Liver (tissue), 9 donors: ENCODE measurements around the gene DBI. TPM values are rescaled to one million over a fixed set of nuclear protein-coding genes. Genes with fewer than 3 reads are reported as not detected.

ENCODE experiments used
- DNase-seq: peaks from one replicate; pipeline ENCODE4 v3.0.0-alpha.2; 2017; ENCODE audit warnings: low spot score
- H3K27ac ChIP-seq, 2 donors: one replicate each; pipeline ENCODE4 v1.7.0; 2013; ENCODE audit warnings: inconsistent platforms in 2 of 2, low read length in 2 of 2, control low read depth in 1 of 2, low read depth in 1 of 2, mild to moderate bottlenecking in 1 of 2
- H3K27me3 ChIP-seq, 4 donors: one replicate each; pipeline versions ENCODE4 v1.6.1 to v1.7.0; 2013; ENCODE audit warnings: low read length in 3 of 4, inconsistent platforms in 1 of 4, mild to moderate bottlenecking in 1 of 4, moderate library complexity in 1 of 4; ENCODE audit not compliant: control insufficient read depth in 4 of 4, insufficient read depth in 4 of 4
- H3K36me3 ChIP-seq, 4 donors: one replicate each; pipeline versions ENCODE4 v1.6.1 to v1.7.0; 2013; ENCODE audit warnings: low read length in 3 of 4, mild to moderate bottlenecking in 3 of 4, low read depth in 1 of 4, moderate library complexity in 1 of 4; ENCODE audit not compliant: control insufficient read depth in 4 of 4, insufficient read depth in 3 of 4
- H3K4me1 ChIP-seq, 4 donors: one replicate each; pipeline versions ENCODE4 v1.6.1 to v1.7.0; 2013; ENCODE audit warnings: low read length in 3 of 4, mild to moderate bottlenecking in 3 of 4, moderate library complexity in 1 of 4; ENCODE audit not compliant: control insufficient read depth in 4 of 4, insufficient read depth in 4 of 4
- H3K4me3 ChIP-seq, 3 donors: one replicate each; pipeline versions ENCODE4 v1.6.1 to v1.7.0; 2013; ENCODE audit warnings: low read length in 3 of 3, control low read depth in 1 of 3, low read depth in 1 of 3, mild to moderate bottlenecking in 1 of 3
- H3K9ac ChIP-seq, 2 donors: one replicate each; pipeline ENCODE4 v1.7.0; 2013; ENCODE audit warnings: low read length in 2 of 2, mild to moderate bottlenecking in 2 of 2, moderate library complexity in 2 of 2, control low read depth in 1 of 2, low read depth in 1 of 2
- H3K9me3 ChIP-seq, 4 donors: one replicate each; pipeline versions ENCODE4 v1.6.1 to v1.7.0; 2013; ENCODE audit warnings: low read length in 3 of 4; ENCODE audit not compliant: control insufficient read depth in 4 of 4
- ATF3 ChIP-seq: IDR thresholded peaks from 2 replicates; pipeline ENCODE4 v1.6.1; 2016; ENCODE audit warnings: antibody characterized with exemption
- CTCF ChIP-seq: fragments of 150-350 bp; IDR thresholded peaks from 2 replicates; pipeline ENCODE4 v1.5.1; 2017; ENCODE audit warnings: improper control_type of control experiment, low read depth, low read length; ENCODE audit not compliant: missing input control
- FOXA1 ChIP-seq: IDR thresholded peaks from 2 replicates; pipeline ENCODE4 v1.6.1; 2016; ENCODE audit warnings: antibody characterized with exemption
- FOXA2 ChIP-seq: IDR thresholded peaks from 2 replicates; pipeline ENCODE4 v1.6.1; 2016; ENCODE audit warnings: antibody characterized with exemption
- HNF4A ChIP-seq, 2 donors: conservative IDR thresholded peaks; 2 replicates each; pipeline ENCODE4 v1.6.1; 2016; ENCODE audit warnings: antibody characterized with exemption in 2 of 2, mild to moderate bottlenecking in 2 of 2
- JUND ChIP-seq, 2 donors: IDR thresholded peaks; 2 replicates each; pipeline ENCODE4 v1.6.1; 2016; ENCODE audit warnings: antibody characterized with exemption in 2 of 2
- MAX ChIP-seq: IDR thresholded peaks from 2 replicates; pipeline ENCODE4 v1.6.1; 2016; ENCODE audit warnings: antibody characterized with exemption
- NR2F2 ChIP-seq: IDR thresholded peaks from 2 replicates; pipeline ENCODE4 v1.6.1; 2016; ENCODE audit warnings: antibody characterized with exemption
- RAD21 ChIP-seq, 2 donors: IDR thresholded peaks; 2 replicates each; pipeline ENCODE4 v1.6.1; 2016; ENCODE audit warnings: antibody characterized with exemption in 2 of 2, mild to moderate bottlenecking in 2 of 2
- REST ChIP-seq: IDR thresholded peaks from 2 replicates; pipeline ENCODE4 v1.6.1; 2016; ENCODE audit warnings: antibody characterized with exemption, mild to moderate bottlenecking
- RXRA ChIP-seq, 2 donors: IDR thresholded peaks; 2 replicates each; pipeline ENCODE4 v1.6.1; 2017 to 2018; ENCODE audit warnings: antibody characterized with exemption in 2 of 2, mild to moderate bottlenecking in 1 of 2
- SP1 ChIP-seq: IDR thresholded peaks from 2 replicates; pipeline ENCODE4 v1.6.1; 2018; ENCODE audit warnings: antibody characterized with exemption, mild to moderate bottlenecking
- TAF1 ChIP-seq: conservative IDR thresholded peaks from 2 replicates; pipeline ENCODE4 v1.6.1; 2016; ENCODE audit warnings: antibody characterized with exemption, mild to moderate bottlenecking
- ZBTB33 ChIP-seq: IDR thresholded peaks from 2 replicates; pipeline ENCODE4 v1.6.1; 2016; ENCODE audit warnings: antibody characterized with exemption
- WGBS: extraction: QIAGEN DNeasy Blood & Tissue Kit; methylation state at CpG from one replicate; pipeline ENCODE4 v1.1.7; 2013; 5-methylcytosine and 5-hydroxymethylcytosine counted together
- polyA plus RNA-seq, 2 donors: library from polyadenylated mRNA; stranded (reverse) in 1 of 2; unstranded in 1 of 2; fragments of 200-250 nt in 1 of 2; fragments of >200 nt in 1 of 2; fragmentation: Nextera tagmentation in 1 of 2; extraction: Ambion mirVana in 1 of 2; gene quantifications; one replicate each; pipeline versions ENCODE4 v1.2.1 to v1.2.3, GENCODE V29; 2013 to 2015
- total RNA-seq, 2 donors: library from RNA; depleted of rRNA; stranded (reverse); fragments of >200 nt; gene quantifications; one replicate each; pipeline ENCODE4 v1.2.3, GENCODE V29; 2014
- donor health status: healthy.
- donor health status: healthy.
- donor health status: healthy.
- donor health status: healthy.
- donor health status: healthy.

DBI gene
- total and polyA plus RNA-seq, 4 donors = 134 to 900 (median 356) TPM

GRCh38 chr2:119354860-119355259 lies 11.9 kb upstream of the DBI start:
- peaks cover 0 to 9% (median 5%) of the 10 kb centered on the region in 4 donors for H3K4me1 ChIP-seq
- H3K27ac ChIP-seq = no peak overlapping the region
- H3K4me3 ChIP-seq = no peak overlapping the region
- H3K9ac ChIP-seq = no peak overlapping the region
- H3K27me3 ChIP-seq = no peaks in the 10 kb centered on the region
- WGBS = 88% methylated on average over 1 of the region's 1 CpG
- DNase-seq = no peak
- TF ChIP-seq FOXA2 (no peak), CTCF (no peak), SP1 (no peak), MAX (no peak), FOXA1 (no peak), REST (no peak), TAF1 (no peak), JUND (IDR thresholded peaks at IDR 0.05) (no peak), ATF3 (no peak), ZBTB33 (no peak), RAD21 (IDR thresholded peaks at IDR 0.05) (no peak)
- no peaks in the 10 kb centered on the region for H3K9me3 ChIP-seq
- no peaks in the 10 kb centered on the region for H3K36me3 ChIP-seq

- TF ChIP-seq TAF1 = no peak
- TF ChIP-seq HNF4A (conservative IDR thresholded peaks at IDR 0.05) = no peak
- no peak for TF ChIP-seq RXRA (IDR thresholded peaks at IDR 0.05)
- TF ChIP-seq NR2F2 = no peak
- no peak for TF ChIP-seq FOXA2
- no peak for TF ChIP-seq ATF3
- H3K9ac ChIP-seq = no peak overlapping the region
- peaks cover 0 to 21% (median 6%) of the 10 kb centered on the region in 4 donors for H3K4me1 ChIP-seq
- no peaks in the 10 kb centered on the region for H3K27me3 ChIP-seq
- 68% methylated on average over 6 of the region's 6 CpGs for WGBS
- H3K4me3 ChIP-seq = no peak overlapping the region
- DNase-seq = no peak
- H3K36me3 ChIP-seq = no peaks in the 10 kb centered on the region
- H3K27ac ChIP-seq = no peak overlapping the region
- H3K9me3 ChIP-seq = no peaks in the 10 kb centered on the region
Measured at GRCh38 chr2:119359774-119360173, 7.0 kb upstream of the DBI start.
